Measurements from ENCODE around the gene GTPBP8.

- TF ChIP-seq EP300 (IDR thresholded peaks at IDR 0.05; ENCODE audit: borderline replicate concordance), result no peak
- no peak for TF ChIP-seq CREB1 (IDR thresholded peaks at IDR 0.05; ENCODE audit: low read depth)
- no peak for TF ChIP-seq RAD21 (IDR thresholded peaks at IDR 0.05; ENCODE audit: low read depth)
- TF ChIP-seq CEBPB (IDR thresholded peaks at IDR 0.05), result no peak
- no peak for TF ChIP-seq REST (IDR thresholded peaks at IDR 0.05; ENCODE audit: low read depth)
- no peak for TF ChIP-seq EGR1 (IDR thresholded peaks at IDR 0.05)
- no peak for TF ChIP-seq TCF12 (IDR thresholded peaks at IDR 0.05; ENCODE audit: low read depth)
- no peak for TF ChIP-seq MAX (IDR thresholded peaks at IDR 0.05)
- no peak for TF ChIP-seq USF1 (IDR thresholded peaks at IDR 0.05)
- TF ChIP-seq TAF1 (IDR thresholded peaks at IDR 0.05; ENCODE audit: low read depth), result no peak
Measured at GRCh38 chr3:112976001-112976400, 14.8 kb upstream of the GTPBP8 start.
